ENCODE results near the gene MROH7.

DNA sequence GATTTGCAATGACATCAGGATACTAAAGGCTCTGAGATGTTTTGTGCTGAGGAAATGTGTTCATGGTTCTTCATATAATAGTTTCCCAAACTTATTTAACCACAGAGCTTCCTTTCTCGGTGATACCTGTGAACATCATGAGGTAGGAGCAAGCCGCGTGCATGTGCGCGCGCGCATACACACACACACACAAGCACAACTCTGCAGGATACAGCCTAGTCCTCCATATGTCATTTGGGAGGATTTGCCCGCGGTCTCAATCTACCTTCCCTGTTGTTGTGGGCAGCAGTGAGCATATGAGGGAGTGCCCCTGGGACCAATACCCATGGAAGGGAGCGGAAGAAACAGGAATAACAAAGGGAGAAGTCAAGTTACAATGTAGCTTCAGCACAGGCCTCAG is 61.9 kb downstream of the MROH7 start:
- no peak for TF ChIP-seq ATF3 (IDR thresholded peaks at IDR 0.05)
- TF ChIP-seq ATF3 (CRISPR knock-in tag; conservative IDR thresholded peaks at IDR 0.05): no peak
- no peak for TF ChIP-seq POLR2AphosphoS5 (IDR thresholded peaks at IDR 0.05; ENCODE audit: control insufficient read depth, insufficient read depth, low read depth, low read length)
